Putamen (tissue), 1 donor: Measurements from ENCODE around the gene ZNF236.
"Not testable (repeated sequence)": the region's sequence is repeated elsewhere in the genome, so short reads cannot be mapped to it uniquely, and the experiment has no call there.

Source experiments
- DNase-seq: peaks from one replicate; pipeline ENCODE4 v3.0.0-alpha.2; 2016; ENCODE audit warnings: low spot score

The ZNF236 gene

GRCh38 chr18:76948345-76948744 is 126.0 kb downstream of the ZNF236 start:
- no peak for DNase-seq

GRCh38 chr18:76951456-76952247 is 129.3 kb downstream of the ZNF236 start:
- no peak for DNase-seq

GRCh38 chr18:76952747-76953146 is 130.4 kb downstream of the ZNF236 start:
- DNase-seq: no peak

- DNase-seq: no peak
Observed at GRCh38 chr18:76953156-76953555, 130.8 kb downstream of the ZNF236 start.

GRCh38 chr18:76953583-76954233 is 131.4 kb downstream of the ZNF236 start:
- no peak for DNase-seq

- DNase-seq: no peak
Observed at GRCh38 chr18:76955524-76956170, 133.3 kb downstream of the ZNF236 start.

GRCh38 chr18:76956648-76957047 is 134.3 kb downstream of the ZNF236 start:
- no peak for DNase-seq

GRCh38 chr18:76957384-76958355 is 135.3 kb downstream of the ZNF236 start:
- no peak for DNase-seq

GRCh38 chr18:76958692-76959341 is 136.5 kb downstream of the ZNF236 start:
- no peak for DNase-seq

- no peak for DNase-seq
Observed at GRCh38 chr18:76959605-76960004, 137.2 kb downstream of the ZNF236 start.

- DNase-seq: no peak
Observed at GRCh38 chr18:76960528-76961035, 138.2 kb downstream of the ZNF236 start.

GRCh38 chr18:76962851-76963250 is 140.5 kb downstream of the ZNF236 start:
- DNase-seq: no peak

- no peak for DNase-seq
Observed at GRCh38 chr18:76963936-76964335, 141.6 kb downstream of the ZNF236 start.

GRCh38 chr18:76965555-76966151 is 143.3 kb downstream of the ZNF236 start:
- DNase-seq: not testable (repeated sequence)

- not testable (repeated sequence) for DNase-seq
Observed at GRCh38 chr18:76967299-76967698, 144.9 kb downstream of the ZNF236 start.

GRCh38 chr18:76967721-76968472 is 145.5 kb downstream of the ZNF236 start:
- no peak for DNase-seq

- DNase-seq: no peak
Observed at GRCh38 chr18:76970770-76971559, 148.6 kb downstream of the ZNF236 start.

- no peak for DNase-seq
Observed at GRCh38 chr18:76972241-76972640, 149.9 kb downstream of the ZNF236 start.
